ENCODE measurements around the gene GTF2A1L.
"Not testable (repeated sequence)": the region's sequence is repeated elsewhere in the genome, so short reads cannot be mapped to it uniquely, and the experiment has no call there.

Gene GTF2A1L

GRCh38 chr2:48617618-48618017, at the start of gene GTF2A1L:
Gene GTF2A1L, plus strand, starts transcription at chr2:48617856. Its CDS starts 19 bp downstream, at chr2:48617875.
- DNase-seq = no peak

DNA sequence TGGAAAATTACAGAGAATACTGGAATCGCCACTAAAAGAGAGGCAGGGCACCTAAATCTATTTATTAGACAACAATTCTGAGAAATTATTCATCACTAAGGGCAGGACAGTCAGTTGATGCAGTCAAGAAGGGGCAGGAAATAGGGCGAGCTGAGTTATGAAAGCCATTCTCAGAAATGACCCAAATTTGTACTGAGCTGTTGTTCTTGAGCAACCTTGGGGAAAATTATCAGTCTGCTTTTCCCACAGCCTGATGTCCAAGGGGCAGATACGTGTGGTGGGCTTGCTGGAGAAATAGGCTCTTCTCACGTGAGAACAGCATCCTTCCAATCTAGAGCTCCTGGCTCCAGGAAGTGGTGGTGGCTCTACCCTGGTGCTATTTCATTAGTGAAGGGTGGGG, 49.1 kb upstream of the GTF2A1L start:
- no peak for DNase-seq

DNA sequence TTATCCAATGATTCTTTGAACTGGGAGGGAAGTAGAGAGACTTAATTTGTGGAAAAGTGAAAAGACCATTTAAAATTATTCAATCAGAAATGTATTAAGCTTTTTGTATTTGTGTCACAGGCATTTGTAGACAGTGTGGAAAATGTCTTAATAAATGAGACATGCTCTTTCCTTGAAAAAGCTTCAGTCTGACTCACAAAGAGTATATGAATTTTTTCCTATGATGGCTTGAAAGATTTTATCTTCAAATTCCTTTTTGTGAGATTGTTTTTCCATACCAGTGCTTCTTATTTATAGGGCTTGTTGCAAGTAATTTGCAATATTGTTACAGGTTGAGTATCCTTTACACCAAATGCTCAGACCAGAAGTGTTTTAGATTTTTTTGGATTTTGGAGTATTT, 48.2 kb upstream of the GTF2A1L start:
- DNase-seq = no peak

DNA sequence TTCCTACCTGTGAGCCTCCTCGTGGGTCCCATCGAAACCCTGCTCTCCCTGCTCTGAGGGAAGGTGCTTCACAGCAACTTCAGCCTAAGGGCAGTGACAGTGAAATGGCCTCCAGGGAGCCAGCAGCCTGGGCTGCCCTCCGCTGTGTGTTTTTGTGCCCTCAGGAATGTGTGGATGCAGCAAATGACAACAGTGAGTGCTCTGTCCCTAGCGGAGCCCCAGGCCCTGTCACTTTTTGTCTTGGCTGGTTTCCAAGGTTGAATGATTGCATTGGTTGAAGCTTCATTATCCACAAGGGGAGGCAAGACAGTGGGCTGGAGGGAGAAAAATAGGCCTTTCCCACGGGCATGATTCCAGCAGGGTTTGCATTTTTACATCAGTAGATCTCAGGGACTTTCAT, 44.8 kb upstream of the GTF2A1L start:
- DNase-seq = no peak

DNA sequence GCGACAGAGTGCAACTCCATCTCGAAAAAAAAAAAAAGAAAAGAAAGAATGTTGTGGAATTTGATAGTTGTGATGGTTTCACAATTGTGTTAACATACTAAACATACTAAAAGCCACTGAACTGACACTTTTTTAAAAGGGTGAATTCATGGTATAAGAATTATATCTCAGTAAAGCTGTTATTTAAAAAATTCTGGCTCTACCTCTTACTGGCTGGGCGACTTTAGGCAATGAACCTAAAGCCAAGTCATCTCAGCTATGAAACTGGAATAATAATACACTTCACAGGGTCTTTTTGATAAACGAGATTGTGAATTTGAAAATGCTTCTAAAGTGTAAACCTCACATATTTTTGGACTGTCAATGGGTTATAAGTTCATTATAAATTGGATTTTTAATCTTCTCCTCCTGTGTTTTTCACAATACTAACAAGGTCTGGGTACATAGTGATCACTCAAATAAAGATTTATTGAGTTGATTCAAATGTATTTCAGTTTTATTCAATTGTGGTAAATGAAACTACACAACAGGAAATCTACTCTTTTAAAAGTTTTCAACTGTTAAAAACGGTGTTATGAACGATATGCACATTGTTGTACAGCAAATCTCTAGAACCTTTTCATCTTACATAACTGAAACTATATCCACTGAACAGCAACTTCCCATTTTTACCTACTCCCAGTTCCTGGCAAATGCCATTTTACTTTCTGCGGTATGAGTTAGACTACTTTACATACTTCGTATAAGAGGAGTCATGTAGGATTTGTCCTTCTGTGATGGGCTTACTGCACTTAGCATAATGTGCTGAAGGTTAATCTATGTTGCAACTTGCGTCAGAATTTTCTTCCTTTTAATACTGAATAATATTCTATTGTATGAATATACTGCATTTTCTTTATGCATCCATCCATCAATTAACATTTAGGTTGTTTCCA, 43.0 kb upstream of the GTF2A1L start:
- no peak for DNase-seq

DNA sequence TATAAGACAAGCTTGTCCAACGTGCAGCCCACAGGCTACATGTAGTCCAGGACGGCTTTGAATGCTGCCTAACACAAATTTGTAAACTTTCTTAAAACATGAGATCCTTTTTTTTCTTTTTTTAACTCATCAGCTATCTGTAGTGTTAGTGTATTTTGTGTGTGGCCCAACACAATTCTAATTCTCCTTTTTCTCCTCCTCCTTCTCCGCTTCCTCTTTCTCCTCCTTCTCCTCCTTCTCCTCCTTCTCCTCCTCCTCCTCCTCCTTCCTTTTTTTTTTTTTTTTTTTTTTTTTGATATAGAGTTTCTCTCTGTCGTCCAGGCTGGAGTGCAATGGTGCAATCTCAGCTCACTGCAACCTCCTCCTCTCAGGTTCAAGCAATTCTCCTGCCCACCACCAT, 39.3 kb upstream of the GTF2A1L start:
- DNase-seq = no peak

DNA sequence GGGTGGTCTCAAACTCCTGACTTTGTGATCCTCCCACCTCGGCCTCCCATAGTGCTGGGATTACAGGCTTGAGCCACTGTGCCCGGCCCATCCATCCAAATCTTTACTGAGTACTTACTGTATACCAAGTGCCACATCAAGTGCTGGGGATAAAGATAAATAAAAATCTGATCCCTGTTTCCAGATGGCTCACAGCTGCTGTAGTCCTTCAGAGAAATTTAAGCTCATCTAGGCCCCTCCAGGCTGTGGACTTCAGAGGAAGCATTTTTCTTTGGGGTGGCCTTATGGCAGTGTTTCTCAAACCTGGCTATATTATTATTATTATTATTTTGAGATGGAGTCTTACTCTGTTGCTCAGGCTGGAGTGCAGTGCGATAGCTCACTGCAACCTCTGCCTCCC, 33.7 kb upstream of the GTF2A1L start:
- DNase-seq = no peak

- no peak for DNase-seq
These were observed 33.1 kb upstream of the GTF2A1L start for GRCh38 chr2:48584551-48584950.

- DNase-seq = no peak
These were observed 31.2 kb upstream of the GTF2A1L start for GRCh38 chr2:48586433-48586832.

DNA sequence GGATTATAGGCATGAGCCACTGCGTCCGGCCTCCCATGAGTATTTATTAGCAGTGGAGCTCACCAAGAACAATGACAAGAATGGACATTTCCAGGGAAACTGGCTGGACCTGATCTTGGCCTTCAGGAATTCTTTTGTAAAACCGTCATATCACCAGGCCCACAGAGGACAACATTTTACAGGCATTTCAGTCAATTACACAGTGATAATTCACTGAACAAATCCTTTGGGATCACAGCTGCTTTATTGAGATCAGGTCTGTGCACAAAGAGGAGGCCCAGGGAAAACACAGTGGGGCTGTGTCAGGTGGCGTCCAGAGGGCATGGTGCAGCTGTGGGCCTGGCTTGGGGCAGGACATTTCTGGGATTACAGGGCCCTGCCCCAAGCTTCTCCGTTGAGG, 30.1 kb upstream of the GTF2A1L start:
- no peak for DNase-seq

- DNase-seq = no peak
These were observed 29.7 kb upstream of the GTF2A1L start for GRCh38 chr2:48587961-48588360.

DNA sequence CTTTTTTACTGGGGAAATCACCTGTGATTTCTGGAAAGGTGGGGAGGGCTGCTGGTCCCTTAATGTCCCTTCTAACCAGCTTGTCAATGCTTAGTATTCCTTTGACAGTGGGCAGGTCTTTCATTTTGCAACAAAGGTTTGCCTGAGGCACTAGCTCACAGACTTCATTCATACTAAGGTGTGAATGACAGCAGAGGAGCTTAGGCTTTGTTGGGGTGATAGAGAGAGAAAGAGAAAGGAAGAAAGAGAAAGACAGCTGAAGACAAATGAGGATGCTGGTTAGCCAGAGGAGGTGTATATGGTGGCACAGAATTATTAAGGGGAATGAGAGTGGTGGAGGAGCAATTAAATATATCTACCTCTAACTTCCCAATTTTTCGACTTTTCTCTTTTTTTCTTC, 28.9 kb upstream of the GTF2A1L start:
- no peak for DNase-seq

DNA sequence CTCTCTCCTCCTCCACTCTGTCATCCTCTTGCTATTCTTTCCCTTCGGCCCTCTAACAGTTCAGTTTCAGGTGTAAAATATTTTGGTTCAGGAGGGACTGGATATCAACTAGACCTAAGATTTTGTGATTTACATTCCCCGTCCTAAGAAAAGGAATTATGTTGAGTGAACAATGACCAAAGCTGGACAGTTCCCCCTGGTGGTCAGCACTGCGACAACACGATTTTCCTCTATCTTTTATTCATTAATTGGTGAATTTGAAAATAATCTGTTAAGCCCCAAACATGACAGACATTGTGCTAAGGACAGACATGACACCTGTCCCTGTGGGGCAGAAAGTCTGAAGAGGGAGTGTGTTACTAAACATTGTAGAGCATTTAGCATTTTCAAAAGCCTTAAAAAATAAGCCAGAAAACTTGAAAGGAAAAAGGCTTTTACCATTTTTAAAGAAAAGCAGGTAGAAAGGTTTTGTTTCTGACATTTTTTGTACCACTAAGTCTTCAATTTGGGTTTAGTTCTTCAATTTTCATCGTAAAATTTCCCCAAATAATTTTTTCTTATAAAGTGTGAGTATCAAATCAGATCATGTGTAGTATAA, 28.4 kb upstream of the GTF2A1L start:
- peak; percentile 31 for DNase-seq

- DNase-seq = no peak
These were observed 27.6 kb upstream of the GTF2A1L start for GRCh38 chr2:48590017-48590416.

DNA sequence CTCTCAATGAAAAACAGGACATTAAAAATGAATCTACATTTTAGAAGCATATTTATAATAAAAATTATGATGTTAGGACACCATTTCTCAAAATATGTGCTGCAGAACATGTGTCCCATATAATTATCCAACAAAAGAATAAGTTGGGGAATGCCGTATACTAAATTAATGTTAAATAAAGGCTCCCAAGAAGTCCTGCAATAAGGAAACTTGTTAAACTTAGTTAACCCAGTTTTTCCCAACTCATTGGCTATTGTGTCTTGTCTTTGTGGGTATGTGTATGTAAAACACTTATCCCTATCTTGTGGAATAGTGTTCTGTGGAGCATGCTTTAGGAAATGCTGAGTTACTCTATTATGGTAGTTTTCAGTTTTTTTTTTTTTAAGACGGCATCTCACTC, 25.6 kb upstream of the GTF2A1L start:
- DNase-seq = no peak

DNA sequence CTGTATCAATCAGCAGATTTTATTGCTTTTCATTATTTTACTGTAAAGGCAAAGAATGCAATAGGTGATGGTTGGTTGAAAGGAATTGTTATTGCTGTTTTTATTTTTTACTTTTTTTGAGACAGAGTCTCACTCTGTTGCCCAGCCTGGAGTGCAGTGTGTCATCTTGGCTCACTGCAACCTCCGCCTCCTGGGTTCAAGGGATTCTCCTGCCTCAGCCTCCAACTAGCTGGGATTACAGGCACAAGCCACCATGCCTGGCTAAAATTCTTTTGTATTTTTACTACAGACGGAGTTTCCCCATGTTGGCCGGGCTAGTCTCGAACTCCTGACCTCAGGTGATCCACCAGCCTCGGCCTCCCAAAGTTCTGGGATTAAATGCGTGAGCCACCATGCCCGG, 20.9 kb upstream of the GTF2A1L start:
- not testable (repeated sequence) for DNase-seq

GRCh38 chr2:48597492-48597891, 20.2 kb upstream of the GTF2A1L start:
- no peak for DNase-seq

DNA sequence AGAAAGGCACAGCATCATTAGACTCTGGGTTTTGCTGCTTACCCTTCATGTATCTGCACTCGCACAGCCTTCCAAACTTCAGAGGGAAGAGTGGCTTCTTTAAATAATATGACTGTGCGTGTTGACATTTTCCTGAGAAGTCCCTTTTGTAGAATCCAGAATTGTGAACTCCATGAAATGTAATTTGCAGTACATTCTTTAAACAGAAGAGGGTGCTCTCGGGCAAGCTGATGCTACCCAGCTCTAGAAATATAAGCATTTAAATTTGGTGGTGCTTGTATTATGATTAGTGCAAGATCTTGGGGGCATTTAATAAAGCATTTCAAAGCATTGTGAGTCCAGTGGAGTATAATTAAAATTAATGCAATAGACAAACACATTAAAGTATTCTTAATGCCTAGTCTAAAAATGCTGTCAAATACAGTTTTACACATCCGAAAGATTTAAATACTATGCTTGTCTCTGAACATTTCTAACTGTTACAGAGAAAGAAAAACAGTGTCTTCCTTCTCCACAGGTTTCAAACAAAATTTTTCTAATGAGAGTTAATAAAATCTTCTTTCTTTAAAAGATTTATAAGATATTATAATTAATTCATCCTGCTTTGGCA, 17.3 kb upstream of the GTF2A1L start:
- DNase-seq = no peak

- DNase-seq = no peak
These were observed 16.7 kb upstream of the GTF2A1L start for GRCh38 chr2:48600917-48601316.

DNA sequence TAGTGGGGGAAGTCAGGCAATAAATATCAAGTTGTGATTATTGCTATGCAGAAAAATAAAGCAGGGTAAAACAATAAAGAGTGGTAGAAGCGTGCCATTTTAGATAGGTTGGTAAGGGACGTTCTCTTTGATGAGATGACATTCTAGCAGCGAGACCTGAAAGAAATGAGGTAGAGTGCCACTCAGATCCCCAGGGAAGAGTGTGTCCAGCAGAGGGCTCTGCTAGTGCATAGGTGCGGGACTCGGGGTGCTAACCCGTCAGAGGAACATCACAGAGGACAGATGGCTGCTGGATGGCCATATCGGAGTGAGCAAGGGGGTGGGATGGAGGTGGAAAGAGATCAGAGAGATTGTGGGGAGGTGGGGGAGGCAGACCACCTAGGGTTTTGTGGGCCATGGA, 16.3 kb upstream of the GTF2A1L start:
- no peak for DNase-seq

DNA sequence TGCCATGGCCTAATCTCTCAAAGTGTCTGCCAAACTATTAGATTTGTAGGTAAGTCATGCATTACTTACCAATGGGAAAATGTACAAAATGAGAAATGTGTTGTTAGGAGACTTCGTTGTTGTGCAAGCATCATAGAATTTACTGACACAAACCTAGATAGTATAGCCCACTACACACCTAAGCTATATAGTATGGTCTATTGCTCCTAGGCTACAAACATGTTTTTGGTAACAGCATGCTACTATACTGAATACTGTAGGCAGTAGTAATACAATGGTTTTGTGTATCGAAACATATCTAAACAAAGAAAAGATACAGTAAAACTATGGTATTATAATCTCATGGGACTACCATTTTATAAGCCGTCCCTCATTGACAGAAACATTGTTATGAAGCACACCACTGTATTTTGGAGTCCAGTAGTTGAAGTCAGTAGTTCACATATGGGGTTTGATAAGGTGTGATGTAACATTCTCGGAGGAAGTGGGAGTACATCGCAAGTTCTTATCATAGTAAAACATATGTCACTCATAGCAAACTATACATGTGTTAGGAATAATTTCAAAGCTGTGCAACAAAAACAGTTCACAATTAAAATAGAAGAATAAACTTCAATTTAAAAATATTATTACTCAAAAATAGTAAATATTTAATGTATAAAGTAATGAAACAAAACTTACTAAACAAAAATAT, 12.0 kb upstream of the GTF2A1L start:
- DNase-seq = no peak

GRCh38 chr2:48607307-48608014, 10.2 kb upstream of the GTF2A1L start:
- peak; percentile 21 for DNase-seq

GRCh38 chr2:48613211-48613610, 4.4 kb upstream of the GTF2A1L start:
- DNase-seq = no peak

All from kidney glomerular epithelial cell (primary cell).